T47D (cell line): ENCODE results near the gene ALB.

Experiments used
- DNase-seq, 2 experiments: peaks; one replicate each; pipeline versions ENCODE4 v3.0.0 to v3.0.0-alpha.2; 2011 to 2012; ENCODE audit warnings: low read depth in 1 of 2, low spot score in 1 of 2
- JUND ChIP-seq: IDR thresholded peaks from 2 replicates; pipeline ENCODE4 v1.6.1; 2012; ENCODE audit warnings: low read depth
- in situ Hi-C: cut with HindIII; loops from 2 replicates; pipeline ENCODE4 v1.10.0; 2016; ENCODE audit warnings: low sequenced_read_pairs, low pct_unique_long_range_greater_than_20kb

The ALB gene

GRCh38 chr4:73410916-73411730 is 7.0 kb downstream of the ALB start:
- no peak for DNase-seq
- in situ Hi-C loops, result no loop called here
- TF ChIP-seq JUND, result no peak

- no peak for DNase-seq
- in situ Hi-C loops, result no loop called here
These were observed 7.8 kb downstream of the ALB start for GRCh38 chr4:73411731-73412414.

GRCh38 chr4:73413294-73413755 is 9.2 kb downstream of the ALB start:
- in situ Hi-C loops, result no loop called here
- no peak for TF ChIP-seq JUND
- DNase-seq, result no peak

More at GRCh38 chr4:73411731-73412414, 7.8 kb downstream of the ALB start:
- TF ChIP-seq JUND, result no peak

- DNase-seq, result no peak
- in situ Hi-C loops, result no loop called here
- TF ChIP-seq JUND, result no peak
These were observed 10.8 kb downstream of the ALB start for GRCh38 chr4:73414936-73415271.

GRCh38 chr4:73415807-73416238 is 11.7 kb downstream of the ALB start:
- in situ Hi-C loops, result no loop called here
- no peak for DNase-seq
- TF ChIP-seq JUND, result no peak

- in situ Hi-C loops, result no loop called here
- TF ChIP-seq JUND, result no peak
These were observed 12.5 kb downstream of the ALB start for GRCh38 chr4:73416423-73417087.

GRCh38 chr4:73417342-73417741 is 13.3 kb downstream of the ALB start:
- in situ Hi-C loops, result no loop called here
- no peak for TF ChIP-seq JUND
- DNase-seq, result no peak

More at GRCh38 chr4:73416423-73417087, 12.5 kb downstream of the ALB start:
- no peak for DNase-seq

GRCh38 chr4:73417973-73418372 is 13.9 kb downstream of the ALB start:
- DNase-seq, result peak in 1 of 2 experiments; percentile 57
- TF ChIP-seq JUND, result no peak
- in situ Hi-C loops, result no loop called here

- in situ Hi-C loops, result no loop called here
- TF ChIP-seq JUND, result no peak
- no peak for DNase-seq
These were observed 14.6 kb downstream of the ALB start for GRCh38 chr4:73418677-73419076.

- no peak for TF ChIP-seq JUND
- DNase-seq, result no peak
- in situ Hi-C loops, result no loop called here
These were observed 15.3 kb downstream of the ALB start for GRCh38 chr4:73419106-73420038.

- no peak for TF ChIP-seq JUND
- in situ Hi-C loops, result no loop called here
- DNase-seq, result no peak
These were observed 16.5 kb downstream of the ALB start for GRCh38 chr4:73420615-73421014.
